Heart left ventricle (tissue), 13 donors: ENCODE results near the gene PDE3A.

Source experiments
- CTCF ChIP-seq, 12 donors: fragments of 200-600 bp; sonication (generic) in 4 of 12; IDR thresholded peaks; one replicate each; pipeline versions ENCODE4 v1.5.0 to v1.8.0; 2018 to 2022; ENCODE audit warnings: antibody characterized with exemption in 12 of 12, mild to moderate bottlenecking in 5 of 12
- POLR2A ChIP-seq, 2 donors: fragments of 450-650 bp; IDR thresholded peaks; one replicate each; pipeline ENCODE4 v1.6.1; 2017; ENCODE audit warnings: antibody characterized with exemption in 2 of 2, mild to moderate bottlenecking in 2 of 2, moderate library complexity in 2 of 2
- donor health status: ischemic (EF 13 %, LVEDD 7.1; RV severe dilation, severe dysfunction).
- donor health status: DM: no; HTN: yes; CAD: no.
- donor health status: DM: no; HTN: no; CAD: no.
- donor health status: ischemic (EF 25% LVEDD 6.9; RV normal size, moderate dysfunction).
- donor health status: ischemic (EF 25% LVEDD 5.7; RV mildly dilated, moderate dysfunction).
- donor health status: ischemic (EF 35%, LVEDD 5.7; RV mildly dilated, moderate dysfunction).
- donor health status: nonischemic (EF 11% LVEDD 7.7; RV severe dilation, severe dysfunction).
- donor health status: DM: yes; HTN: yes; CAD: no.
- donor health status: PGD.
- donor health status: ischemic (EF 29% LVEDD 5.4; RV normal size, mild dysfunction).
- donor health status: nonischemic (EF 23%, LVEDD 6.1; RV moderate dilation, normal function).

GRCh38 chr12:20577054-20577453 lies 208.7 kb downstream of the PDE3A start:
- no peak for TF ChIP-seq POLR2A (IDR thresholded peaks at IDR 0.05)
- TF ChIP-seq CTCF (IDR thresholded peaks at IDR 0.05), result no peak
